DMS153 treated with DMSO at 0.1 percent for 48 hours (cell line): ENCODE results near the gene FAM13C.
A peak's percentile ranks its signal among the peaks of the same experiment; 100 is the strongest.
"Not testable (repeated sequence)": the region's sequence is repeated elsewhere in the genome, so short reads cannot be mapped to it uniquely, and the experiment has no call there.

Experiments
- DNase-seq: peaks from one replicate; lab custom pipeline; 2025; ENCODE audit not compliant: unreplicated experiment; lab: John Stamatoyannopoulos, UW

FAM13C gene

GRCh38 chr10:59362144-59362958, at the start of gene FAM13C:
TSS of gene FAM13C (minus strand) at chr10:59362549. CDS start at chr10:59362460, 89 bp downstream.
- DNase-seq: peak; percentile 78

- no peak for DNase-seq
Measured at GRCh38 chr10:59405235-59405634, 42.9 kb upstream of the FAM13C start.

- DNase-seq: no peak
Measured at GRCh38 chr10:59400214-59400613, 37.9 kb upstream of the FAM13C start.

DNA sequence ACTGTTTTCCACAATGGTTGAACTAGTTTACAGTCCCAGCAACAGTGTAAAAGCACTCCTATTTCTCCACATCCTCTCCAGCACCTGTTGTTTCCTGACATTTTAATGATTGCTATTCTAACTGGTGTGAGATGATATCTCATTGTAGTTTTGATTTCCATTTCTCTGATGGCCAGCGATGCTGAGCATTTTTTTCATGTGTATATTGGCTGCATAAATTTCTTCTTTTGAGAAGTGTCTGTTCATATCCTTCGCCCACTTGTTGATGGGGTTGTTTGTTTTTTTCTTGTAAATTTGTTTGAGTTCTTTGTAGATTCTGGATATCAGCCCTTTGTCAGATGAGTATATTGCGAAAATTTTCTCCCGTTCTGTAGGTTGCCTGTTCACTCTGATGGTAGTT, 37.0 kb upstream of the FAM13C start:
- DNase-seq: not testable (repeated sequence)

- no peak for DNase-seq
Measured at GRCh38 chr10:59397961-59398360, 35.6 kb upstream of the FAM13C start.

- no peak for DNase-seq
Measured at GRCh38 chr10:59395984-59396383, 33.6 kb upstream of the FAM13C start.

- no peak for DNase-seq
Measured at GRCh38 chr10:59393349-59393748, 31.0 kb upstream of the FAM13C start.

- DNase-seq: no peak
Measured at GRCh38 chr10:59391060-59391459, 28.7 kb upstream of the FAM13C start.

GRCh38 chr10:59388671-59388976, 26.3 kb upstream of the FAM13C start:
- no peak for DNase-seq

GRCh38 chr10:59387951-59388670, 25.8 kb upstream of the FAM13C start:
- no peak for DNase-seq

GRCh38 chr10:59384761-59385160, 22.4 kb upstream of the FAM13C start:
- no peak for DNase-seq

GRCh38 chr10:59383908-59384307, 21.6 kb upstream of the FAM13C start:
- DNase-seq: no peak

DNA sequence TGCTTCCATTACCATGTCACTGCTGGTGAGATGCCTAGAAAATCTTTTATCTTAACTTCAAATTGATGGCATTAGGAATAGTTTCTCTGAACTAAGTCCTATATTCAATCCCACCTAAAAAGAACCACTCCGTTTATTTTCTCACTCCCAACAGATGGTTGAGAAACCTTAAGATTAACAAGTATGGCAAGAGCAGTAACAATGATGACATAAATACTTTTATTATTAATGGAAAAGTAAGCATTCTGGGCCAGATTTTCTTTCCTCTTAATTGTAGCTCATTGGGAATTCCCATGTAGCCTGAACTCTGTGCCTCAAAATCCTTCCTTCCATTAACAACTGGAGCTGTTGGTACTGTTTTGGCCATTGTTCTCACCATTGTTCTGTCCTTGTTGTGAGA, 21.1 kb upstream of the FAM13C start:
- DNase-seq: no peak

DNA sequence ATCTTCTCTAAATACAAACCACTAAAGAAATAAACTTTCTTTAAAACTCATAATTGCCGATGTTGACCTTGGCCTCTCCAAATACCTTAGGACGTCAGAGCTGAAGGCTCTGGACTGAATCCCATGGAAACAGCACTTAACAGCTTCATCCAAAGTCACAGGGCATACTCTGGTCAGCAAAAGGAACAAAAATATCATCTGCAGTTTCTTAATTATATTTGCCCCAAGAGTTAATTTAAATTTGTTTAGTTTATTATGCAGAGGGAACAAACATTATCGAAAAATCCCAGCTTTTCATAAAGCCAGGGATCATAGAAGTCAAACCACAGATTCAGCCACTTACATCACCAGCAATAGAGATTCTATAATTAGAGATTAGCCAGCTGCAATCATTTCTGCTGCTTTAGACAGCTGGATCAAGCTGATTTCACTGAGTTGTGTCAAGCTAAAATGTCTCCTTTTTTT, 20.5 kb upstream of the FAM13C start:
- no peak for DNase-seq

- no peak for DNase-seq
Measured at GRCh38 chr10:59381687-59382086, 19.3 kb upstream of the FAM13C start.

DNA sequence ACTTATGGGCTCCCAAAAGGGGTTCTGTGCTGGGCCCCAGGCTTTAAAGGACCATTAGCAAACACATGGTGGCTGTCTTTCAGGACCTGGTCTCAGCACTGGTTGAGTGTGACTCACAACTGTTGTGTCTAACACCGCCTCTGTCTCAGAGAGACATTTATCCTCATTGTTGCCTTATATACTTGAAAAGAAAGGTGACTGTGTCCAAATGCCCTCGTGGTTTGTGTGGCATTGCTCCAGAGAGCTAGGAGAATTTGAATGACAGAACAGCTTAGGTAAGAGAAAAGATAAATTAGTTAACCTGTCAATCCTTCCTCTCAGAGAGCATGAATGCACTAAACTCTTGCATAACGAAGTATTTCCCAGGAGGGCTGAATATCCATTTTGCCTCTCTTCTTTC, 14.5 kb upstream of the FAM13C start:
- DNase-seq: no peak

GRCh38 chr10:59375990-59376389, 13.6 kb upstream of the FAM13C start:
- DNase-seq: no peak

DNA sequence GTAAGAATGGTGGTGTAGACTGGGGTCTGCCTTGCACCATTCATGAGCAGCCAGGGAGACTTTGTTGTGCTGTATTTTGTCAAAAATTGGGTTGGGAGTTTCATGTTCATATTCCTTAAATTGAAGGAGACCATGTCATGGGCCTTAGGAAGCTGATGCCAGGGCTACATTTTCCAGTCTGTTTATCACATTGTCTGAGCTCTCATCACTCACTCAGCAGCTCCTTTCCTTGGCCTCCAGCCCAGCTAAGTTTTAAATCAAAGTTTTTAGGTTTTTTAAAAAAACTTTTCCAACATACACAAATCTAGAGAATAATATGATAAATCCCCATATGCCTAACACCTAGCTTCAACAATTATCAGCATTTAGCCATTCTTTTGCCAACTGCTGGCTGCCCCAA, 12.6 kb upstream of the FAM13C start:
- DNase-seq: no peak

DNA sequence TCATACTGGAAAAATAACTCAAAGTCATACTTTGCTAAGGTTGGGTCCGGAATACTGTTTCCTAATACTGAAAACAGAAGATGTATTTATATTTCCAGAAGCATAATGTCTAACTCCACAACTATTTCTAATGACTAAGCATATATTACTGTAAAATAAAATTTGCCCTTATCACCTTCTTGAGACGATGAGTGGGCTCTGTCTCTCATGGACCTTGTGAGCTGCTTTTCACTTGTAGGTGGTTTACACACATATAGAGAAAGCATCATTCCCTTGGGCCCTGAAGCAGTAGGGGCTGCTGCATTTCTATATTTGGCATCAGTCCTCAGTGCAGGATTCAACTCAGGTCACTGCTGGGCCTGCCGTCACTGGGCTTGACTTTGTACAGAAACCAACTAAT, 10.7 kb upstream of the FAM13C start:
- DNase-seq: no peak

DNA sequence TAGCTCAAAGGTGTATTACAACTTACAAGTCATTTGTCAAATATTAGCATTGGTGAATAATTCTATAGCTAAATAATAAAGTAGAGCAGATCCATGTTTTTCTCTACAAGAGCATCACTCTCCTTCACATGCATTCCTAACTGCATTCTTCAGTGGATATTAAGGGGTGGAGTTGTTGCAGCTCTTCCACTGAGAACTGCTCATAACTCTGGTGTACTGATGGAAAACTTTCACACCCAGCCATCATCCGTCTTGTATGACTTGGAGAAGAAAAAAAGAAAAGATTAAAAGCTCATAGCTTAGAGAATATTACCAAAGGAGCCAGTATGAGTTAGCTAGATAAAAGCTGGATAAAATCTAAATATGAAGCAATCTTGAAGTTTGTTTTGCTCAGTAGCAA, 10.2 kb upstream of the FAM13C start:
- DNase-seq: no peak

GRCh38 chr10:59366290-59366689, 3.9 kb upstream of the FAM13C start:
- DNase-seq: no peak

- no peak for DNase-seq
Measured at GRCh38 chr10:59363446-59363958, 1.2 kb upstream of the FAM13C start.
